Measurements from ENCODE around the gene APRT.
A peak's percentile ranks its signal among the peaks of the same experiment; 100 is the strongest.

Gene APRT

GRCh38 chr16:88821168-88821850, 9.6 kb upstream of the APRT start:
- DNase-seq = no peak

- no peak for DNase-seq
Measured at GRCh38 chr16:88820385-88821025, 8.8 kb upstream of the APRT start.

GRCh38 chr16:88819126-88819525, 7.4 kb upstream of the APRT start:
- no peak for DNase-seq

GRCh38 chr16:88818575-88818874, 6.8 kb upstream of the APRT start:
- DNase-seq = no peak

- no peak for DNase-seq
Measured at GRCh38 chr16:88817785-88818574, 6.3 kb upstream of the APRT start.

GRCh38 chr16:88816736-88817535, 5.2 kb upstream of the APRT start:
- DNase-seq = no peak

- DNase-seq = peak in 5 of 6 experiments; percentile 33 to 49 (median 41)
Measured at GRCh38 chr16:88815901-88816589, 4.3 kb upstream of the APRT start.

- DNase-seq = no peak
Measured at GRCh38 chr16:88815227-88815626, 3.5 kb upstream of the APRT start.

- no peak for DNase-seq
Measured at GRCh38 chr16:88814144-88814502, 2.4 kb upstream of the APRT start.

GRCh38 chr16:88813269-88814143, 1.8 kb upstream of the APRT start:
- DNase-seq = no peak

- no peak for DNase-seq
Measured at GRCh38 chr16:88812513-88813268, 963 bp upstream of the APRT start.

- peak; percentile 43 to 81 (median 58) for DNase-seq
Measured at GRCh38 chr16:88810912-88811768, 588 bp downstream of the APRT start.

GRCh38 chr16:88810166-88810911, 1.4 kb downstream of the APRT start:
- no peak for DNase-seq

GRCh38 chr16:88809676-88810165, 2.0 kb downstream of the APRT start:
- DNase-seq = no peak

GRCh38 chr16:88809068-88809675, 2.6 kb downstream of the APRT start:
- DNase-seq = no peak

- DNase-seq = no peak
Measured at GRCh38 chr16:88807626-88808453, 3.9 kb downstream of the APRT start.

GRCh38 chr16:88807142-88807625, 4.5 kb downstream of the APRT start:
- DNase-seq = no peak
